Activated naive CD8-positive, alpha-beta T cell treated with anti-CD3 and anti-CD28 coated beads, Interleukin-2, amount 50 U/mL, for 16 hours (primary cell): ENCODE data around the gene AOC3.
"Not testable (repeated sequence)": the region's sequence is repeated elsewhere in the genome, so short reads cannot be mapped to it uniquely, and the experiment has no call there.

Experiments
- DNase-seq: peaks from one replicate; pipeline ENCODE4 v3.0.0-alpha.2; 2020; ENCODE audit warnings: low read depth, low spot score

Gene AOC3

DNA sequence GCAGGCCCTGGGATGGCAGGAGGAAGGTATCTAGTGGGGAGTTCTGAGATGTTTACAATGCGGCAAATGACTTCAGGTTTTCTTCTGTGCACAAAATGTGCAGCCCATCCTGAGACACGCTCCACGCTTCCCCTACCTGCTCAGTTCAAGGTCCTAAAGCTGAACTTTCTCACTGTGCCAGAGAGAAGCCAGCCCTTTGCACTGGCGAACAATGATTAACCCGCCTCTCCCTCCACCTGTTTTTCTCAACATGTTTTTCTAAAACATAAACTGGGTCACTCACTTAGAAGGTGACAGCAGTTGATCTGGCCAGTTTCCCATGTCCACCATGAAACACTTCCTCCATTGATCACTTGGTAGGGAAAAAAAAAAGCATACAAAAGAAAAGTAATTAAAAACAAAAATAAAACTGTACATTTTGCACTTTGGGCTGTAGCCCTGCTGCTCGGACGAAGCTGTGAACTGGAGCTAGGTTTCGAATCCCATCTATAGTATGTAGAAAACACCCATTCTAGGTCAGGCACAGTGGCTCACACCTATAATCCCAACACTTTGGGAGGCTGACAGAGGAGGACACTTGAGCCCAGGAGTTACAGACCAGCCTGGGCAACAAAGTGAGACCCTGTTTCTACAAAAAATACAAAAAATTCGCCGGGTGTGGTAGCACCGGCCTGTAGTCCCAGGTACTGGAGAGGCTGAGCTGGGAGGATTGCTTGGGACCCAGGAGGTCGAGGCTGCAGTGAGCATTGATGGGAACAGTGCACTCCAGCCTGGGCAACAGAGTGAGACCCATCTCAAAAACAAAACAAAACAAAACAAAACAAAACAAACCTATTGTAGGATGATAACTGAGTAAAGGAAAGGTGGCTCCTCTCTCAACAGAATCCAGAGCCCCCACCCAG lies 43.5 kb downstream of the AOC3 start:
- no peak for DNase-seq

DNA sequence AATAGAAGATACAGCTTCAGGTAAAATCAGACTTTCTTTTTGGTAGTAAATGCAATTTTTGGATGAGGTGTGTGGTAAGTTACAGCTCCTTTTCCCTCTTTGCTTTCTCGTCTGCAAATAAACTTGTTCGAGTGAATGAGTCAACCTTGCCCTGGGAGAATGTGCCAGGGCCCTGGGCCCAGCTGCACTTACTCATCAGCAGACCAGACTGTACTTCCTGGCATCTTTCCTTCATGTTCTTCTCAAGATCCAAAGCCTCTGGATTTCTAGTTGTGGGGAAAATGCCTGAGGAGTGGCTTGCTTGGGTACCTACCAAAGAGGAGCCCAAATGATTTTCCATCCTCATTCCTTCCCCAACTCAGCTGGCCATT lies 44.2 kb downstream of the AOC3 start:
- no peak for DNase-seq

DNA sequence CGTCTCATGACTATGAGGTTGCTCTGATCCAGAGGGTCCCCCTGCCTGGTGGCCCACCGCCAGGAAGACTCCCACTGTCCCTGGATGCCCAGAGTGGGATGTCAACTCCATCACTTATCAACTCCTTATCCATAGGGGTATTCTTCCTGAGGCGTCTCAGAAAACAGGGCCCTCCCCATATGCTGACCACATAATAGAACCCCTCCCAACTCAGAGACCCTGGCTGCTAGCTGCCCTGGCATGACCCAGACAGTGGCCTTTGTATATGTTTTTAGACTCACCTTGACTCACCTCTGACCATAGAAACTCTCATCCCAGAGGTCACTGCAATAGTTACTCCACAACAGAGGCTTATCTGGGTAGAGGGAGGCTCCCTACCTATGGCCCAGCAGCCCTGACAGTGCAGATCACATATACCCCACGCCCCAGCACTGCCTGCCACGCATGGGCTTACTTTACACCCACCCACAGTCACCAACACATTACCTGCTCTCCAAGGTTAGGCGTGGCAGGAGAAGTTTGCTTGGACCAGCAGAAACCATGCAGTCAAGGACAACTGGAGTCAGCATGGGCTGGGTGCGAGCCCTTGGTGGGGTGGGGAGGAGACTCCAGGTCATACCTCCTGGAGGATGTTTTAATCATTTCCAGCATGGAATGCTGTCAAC lies 47.3 kb downstream of the AOC3 start:
- DNase-seq: no peak

DNA sequence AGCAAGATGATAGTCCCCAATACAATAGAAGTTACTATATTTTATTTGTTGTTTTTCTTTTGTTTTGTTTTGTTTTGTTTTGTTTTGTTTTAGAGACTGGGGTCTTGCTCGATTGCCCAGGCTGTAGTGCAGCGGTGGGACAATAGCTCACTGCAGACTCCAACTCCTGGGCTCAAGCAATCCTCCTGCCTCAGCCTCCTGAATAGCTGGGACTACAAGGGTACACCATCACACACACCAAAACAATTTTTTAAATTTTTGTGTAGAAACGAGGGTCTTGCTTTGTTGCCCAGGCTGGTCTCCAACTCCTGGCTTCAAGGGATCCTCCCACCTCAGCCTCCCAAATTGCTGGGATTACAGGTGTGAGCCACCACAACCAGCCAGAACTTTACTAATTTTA lies 49.0 kb downstream of the AOC3 start:
- not testable (repeated sequence) for DNase-seq

DNA sequence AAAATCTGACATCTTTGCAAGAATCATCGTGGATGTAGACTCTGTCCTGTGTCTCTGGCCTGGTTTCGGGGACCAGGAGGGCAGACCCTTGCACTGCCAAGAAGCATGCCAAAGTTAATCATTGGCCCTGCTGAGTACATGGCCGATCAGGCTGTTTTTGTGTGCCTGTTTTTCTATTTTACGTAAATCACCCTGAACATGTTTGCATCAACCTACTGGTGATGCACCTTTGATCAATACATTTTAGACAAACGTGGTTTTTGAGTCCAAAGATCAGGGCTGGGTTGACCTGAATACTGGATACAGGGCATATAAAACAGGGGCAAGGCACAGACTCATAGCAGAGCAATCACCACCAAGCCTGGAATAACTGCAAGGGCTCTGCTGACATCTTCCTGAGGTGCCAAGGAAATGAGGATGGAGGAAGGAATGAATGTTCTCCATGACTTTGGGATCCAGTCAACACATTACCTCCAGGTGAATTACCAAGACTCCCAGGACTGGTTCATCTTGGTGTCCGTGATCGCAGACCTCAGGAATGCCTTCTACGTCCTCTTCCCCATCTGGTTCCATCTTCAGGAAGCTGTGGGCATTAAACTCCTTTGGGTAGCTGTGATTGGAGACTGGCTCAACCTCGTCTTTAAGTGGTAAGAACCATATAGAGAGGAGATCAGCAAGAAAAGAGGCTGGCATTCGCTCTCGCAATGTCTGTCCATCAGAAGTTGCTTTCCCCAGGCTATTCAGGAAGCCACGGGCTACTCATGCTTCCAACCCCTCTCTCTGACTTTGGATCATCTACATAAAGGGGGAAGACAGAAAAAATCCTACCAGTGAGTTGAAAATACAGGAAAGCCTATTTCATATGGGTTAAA lies 49.7 kb downstream of the AOC3 start, which contains the start of gene G6PC1:
Gene G6PC1 (plus strand): TSS at position 340 of the 872 bp plus-strand sequence. CDS start 78 bp downstream, at position 418.
- DNase-seq: no peak

DNA sequence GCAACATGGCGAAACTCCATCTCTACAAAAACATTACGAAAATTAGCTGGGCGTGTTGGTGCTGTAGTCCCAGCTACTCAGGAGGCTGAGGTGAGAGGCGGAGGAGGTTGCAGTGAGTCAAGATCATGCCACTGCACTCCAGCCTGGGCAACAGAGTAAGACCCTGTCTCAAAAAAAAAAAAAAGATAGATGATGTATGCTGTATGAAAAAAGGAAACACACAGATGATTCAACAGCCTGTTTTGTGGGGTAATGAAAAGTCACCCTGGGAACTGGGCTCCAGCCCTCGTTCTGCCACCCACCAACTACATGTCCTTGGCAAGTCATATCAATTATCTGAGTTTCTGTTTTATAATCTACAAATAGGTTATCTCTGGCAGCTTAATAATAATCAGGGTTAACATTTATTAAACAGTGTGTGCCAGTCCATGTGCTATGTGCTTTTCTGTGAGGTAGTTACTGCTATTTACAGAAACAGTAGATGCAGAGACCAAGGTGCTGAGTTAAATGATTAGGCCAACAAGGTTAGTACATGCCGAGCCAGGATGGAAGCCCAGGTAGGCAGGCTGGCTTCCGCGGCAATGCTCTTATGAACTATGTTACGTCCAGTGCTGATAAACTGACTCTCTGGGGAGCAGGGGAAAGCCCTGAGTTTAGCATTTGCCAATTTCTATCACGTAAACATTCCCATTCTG lies 50.7 kb downstream of the AOC3 start:
- no peak for DNase-seq

DNA sequence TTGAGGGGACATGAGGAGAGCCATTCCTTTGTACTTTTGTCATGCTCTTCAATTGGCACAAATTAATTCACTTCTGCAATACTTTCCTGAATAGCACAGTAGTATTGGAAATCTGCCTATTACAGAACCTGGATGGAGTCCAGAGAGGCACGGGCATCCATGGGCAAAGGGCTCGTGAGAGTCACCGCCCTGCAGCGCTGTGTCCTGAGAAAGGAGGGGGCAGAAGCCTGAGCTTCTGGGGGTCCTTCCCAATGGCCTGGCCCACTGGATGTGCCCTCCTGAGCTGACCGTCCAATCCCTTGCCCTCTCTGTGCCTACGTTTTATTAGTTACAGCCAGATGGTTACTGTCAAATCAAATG lies 53.1 kb downstream of the AOC3 start:
- DNase-seq: no peak

DNA sequence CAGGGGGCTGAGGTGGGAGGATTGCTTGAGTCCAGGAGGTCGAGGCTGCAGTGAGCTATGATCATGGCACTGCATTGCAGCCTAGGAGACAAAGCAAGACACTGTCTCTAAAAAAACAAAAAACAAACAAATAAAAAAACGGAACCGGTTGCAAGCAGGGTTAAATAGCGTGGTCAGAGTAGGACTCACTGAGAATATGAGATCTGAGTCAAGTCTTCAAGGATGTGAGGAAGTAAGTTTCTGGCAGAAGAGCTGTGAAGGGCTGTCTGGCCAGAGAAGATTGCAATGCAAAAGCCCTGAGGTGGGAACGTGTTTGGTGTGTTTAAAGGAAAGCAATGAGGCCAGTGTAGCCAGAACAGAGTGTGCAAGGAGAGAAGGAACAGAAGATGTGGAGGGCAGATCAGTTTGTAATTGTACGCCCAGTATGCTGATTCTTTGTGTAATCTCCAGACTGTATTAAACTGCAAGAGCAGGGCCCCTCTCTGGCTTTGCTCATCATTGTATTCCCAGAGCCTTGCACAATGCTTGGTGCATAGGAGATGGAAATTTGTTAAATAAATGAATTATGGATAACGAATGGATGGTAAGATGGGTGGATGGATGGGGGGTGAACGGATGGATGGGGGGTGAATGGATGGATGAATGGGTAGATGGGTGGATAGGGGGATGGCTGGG lies 55.9 kb downstream of the AOC3 start:
- no peak for DNase-seq
